MG63 (cell line): ENCODE measurements around the gene NKTR. TPM values are rescaled to one million over a fixed set of nuclear protein-coding genes. Genes with fewer than 3 reads are reported as not detected.
"Not testable (repeated sequence)": the region's sequence is repeated elsewhere in the genome, so short reads cannot be mapped to it uniquely, and the experiment has no call there.

Source experiments
- DNase-seq: peaks from one replicate; pipeline ENCODE4 v3.0.0-alpha.2; 2020
- H3K27me3 ChIP-seq: fragments of 250-450 bp; sonication (Bioruptor Pico); 2 replicates; pipeline ENCODE4 v1.5.1; 2020; ENCODE audit warnings: mild to moderate bottlenecking, moderate library complexity
- H3K36me3 ChIP-seq: fragments of 250-450 bp; sonication (Bioruptor Pico); 2 replicates; pipeline ENCODE4 v1.5.1; 2020; ENCODE audit warnings: mild to moderate bottlenecking, moderate library complexity
- H3K4me3 ChIP-seq: fragments of 250-450 bp; sonication (Bioruptor Pico); 2 replicates; pipeline ENCODE4 v1.5.1; 2020; ENCODE audit warnings: mild to moderate bottlenecking, moderate library complexity
- H3K9me3 ChIP-seq: fragments of 250-450 bp; sonication (Bioruptor Pico); 2 replicates; pipeline ENCODE4 v1.5.1; 2020; ENCODE audit warnings: mild to moderate bottlenecking, moderate library complexity
- total RNA-seq: library from RNA; depleted of rRNA; stranded (reverse); fragments of >200 nt; shearing (Covaris generic); gene quantifications from 2 replicates; pipeline ENCODE4 v1.2.3, GENCODE V29; 2014; ENCODE audit warnings: low replicate concordance

The NKTR gene
- total RNA-seq, 1 experiment from 2014 or later: 4.4 TPM

GRCh38 chr3:42589382-42590109, 10.9 kb upstream of the NKTR start:
- DNase-seq: no peak
- Histone ChIP-seq H3K27me3 (no peaks in the 10 kb centered on the region), H3K36me3 (no peaks in the 10 kb centered on the region), H3K4me3 (no peak overlapping the region; the same call in 1 of the 2 replicates), H3K9me3 (no peaks in the 10 kb centered on the region)

GRCh38 chr3:42590989-42591756, 9.3 kb upstream of the NKTR start:
- Histone ChIP-seq H3K36me3 (peaks cover 5% of the 10 kb centered on the region; the same call in 1 of the 2 replicates), H3K27me3 (no peaks in the 10 kb centered on the region), H3K4me3 (peak overlapping the region; percentile 53), H3K9me3 (no peaks in the 10 kb centered on the region)
- DNase-seq: no peak

GRCh38 chr3:42591811-42592210, 8.7 kb upstream of the NKTR start:
- Histone ChIP-seq H3K27me3 (no peaks in the 10 kb centered on the region), H3K9me3 (no peaks in the 10 kb centered on the region), H3K4me3 (peak overlapping the region; percentile 53), H3K36me3 (peaks cover 9% of the 10 kb centered on the region)
- no peak for DNase-seq

GRCh38 chr3:42593635-42594034, 6.9 kb upstream of the NKTR start:
- Histone ChIP-seq H3K9me3 (no peaks in the 10 kb centered on the region), H3K27me3 (no peaks in the 10 kb centered on the region), H3K36me3 (peaks cover 11% of the 10 kb centered on the region), H3K4me3 (no peak overlapping the region)
- DNase-seq: no peak

GRCh38 chr3:42595682-42596081, 4.8 kb upstream of the NKTR start:
- no peak for DNase-seq
- Histone ChIP-seq H3K4me3 (no peak overlapping the region), H3K36me3 (peaks cover 11% of the 10 kb centered on the region), H3K9me3 (no peaks in the 10 kb centered on the region), H3K27me3 (no peaks in the 10 kb centered on the region)

- not testable (repeated sequence) for H3K4me3 ChIP-seq, H3K27me3 ChIP-seq, DNase-seq, H3K9me3 ChIP-seq
- peaks cover 12% of the 10 kb centered on the region for H3K36me3 ChIP-seq
These were observed 3.4 kb upstream of the NKTR start for GRCh38 chr3:42597098-42597497.

GRCh38 chr3:42600958-42601675, 631 bp downstream of the NKTR start:
- Histone ChIP-seq H3K27me3 (no peaks in the 10 kb centered on the region), H3K9me3 (peaks cover 3% of the 10 kb centered on the region; the same call in 1 of the 2 replicates), H3K36me3 (peaks cover 28% of the 10 kb centered on the region), H3K4me3 (peak overlapping the region; percentile 81)
- peak; percentile 72 for DNase-seq

GRCh38 chr3:42601896-42602581, 1.6 kb downstream of the NKTR start:
- Histone ChIP-seq H3K36me3 (peaks cover 21% of the 10 kb centered on the region), H3K9me3 (peaks cover 3% of the 10 kb centered on the region; the same call in 1 of the 2 replicates), H3K27me3 (no peaks in the 10 kb centered on the region), H3K4me3 (peak overlapping the region; percentile 81)
- DNase-seq: no peak

- Histone ChIP-seq H3K27me3 (no peaks in the 10 kb centered on the region), H3K9me3 (peaks cover 3% of the 10 kb centered on the region; the same call in 1 of the 2 replicates), H3K36me3 (peaks cover 23% of the 10 kb centered on the region), H3K4me3 (no peak overlapping the region)
- no peak for DNase-seq
These were observed 2.5 kb downstream of the NKTR start for GRCh38 chr3:42602961-42603360.

- H3K9me3 ChIP-seq: peaks cover 3% of the 10 kb centered on the region; the same call in 1 of the 2 replicates
- no peaks in the 10 kb centered on the region for H3K27me3 ChIP-seq
- H3K4me3 ChIP-seq: no peak overlapping the region
- no peak for DNase-seq
- H3K36me3 ChIP-seq: peaks cover 34% of the 10 kb centered on the region
These were observed 5.2 kb downstream of the NKTR start for GRCh38 chr3:42605546-42606173.

GRCh38 chr3:42608581-42608980, 8.1 kb downstream of the NKTR start:
- DNase-seq: peak; percentile 32

GRCh38 chr3:42610976-42611375, 10.5 kb downstream of the NKTR start:
- no peaks in the 10 kb centered on the region for H3K27me3 ChIP-seq
- H3K9me3 ChIP-seq: no peaks in the 10 kb centered on the region
- H3K4me3 ChIP-seq: no peak overlapping the region
- peaks cover 31% of the 10 kb centered on the region for H3K36me3 ChIP-seq
- no peak for DNase-seq

More at GRCh38 chr3:42608581-42608980, 8.1 kb downstream of the NKTR start:
- no peaks in the 10 kb centered on the region for H3K27me3 ChIP-seq
- H3K36me3 ChIP-seq: peaks cover 44% of the 10 kb centered on the region
- H3K9me3 ChIP-seq: peaks cover 3% of the 10 kb centered on the region; the same call in 1 of the 2 replicates
- no peak overlapping the region for H3K4me3 ChIP-seq

GRCh38 chr3:42612217-42612616, 11.7 kb downstream of the NKTR start:
- no peak overlapping the region for H3K4me3 ChIP-seq
- peaks cover 32% of the 10 kb centered on the region for H3K36me3 ChIP-seq
- H3K27me3 ChIP-seq: no peaks in the 10 kb centered on the region
- DNase-seq: no peak
- no peaks in the 10 kb centered on the region for H3K9me3 ChIP-seq

- Histone ChIP-seq H3K9me3 (no peaks in the 10 kb centered on the region), H3K36me3 (peaks cover 34% of the 10 kb centered on the region), H3K4me3 (no peak overlapping the region), H3K27me3 (no peaks in the 10 kb centered on the region)
- DNase-seq: no peak
These were observed 12.4 kb downstream of the NKTR start for GRCh38 chr3:42612928-42613327.

- no peaks in the 10 kb centered on the region for H3K27me3 ChIP-seq
- DNase-seq: no peak
- peaks cover 34% of the 10 kb centered on the region for H3K36me3 ChIP-seq
These were observed 13.0 kb downstream of the NKTR start for GRCh38 chr3:42613462-42613861.

GRCh38 chr3:42631620-42632019, 31.1 kb downstream of the NKTR start:
- no peaks in the 10 kb centered on the region for H3K9me3 ChIP-seq
- no peak for DNase-seq
- peaks cover 61% of the 10 kb centered on the region for H3K36me3 ChIP-seq
- no peaks in the 10 kb centered on the region for H3K27me3 ChIP-seq
- no peak overlapping the region for H3K4me3 ChIP-seq

More at GRCh38 chr3:42613462-42613861, 13.0 kb downstream of the NKTR start:
- no peak overlapping the region for H3K4me3 ChIP-seq
- no peaks in the 10 kb centered on the region for H3K9me3 ChIP-seq
